H9 (cell line): ENCODE data around the gene CTNNA1. TPM values are rescaled to one million over a fixed set of nuclear protein-coding genes. Genes with fewer than 3 reads are reported as not detected.

Experiments used
- DNase-seq: peaks from one replicate; pipeline ENCODE4 v3.0.0-alpha.2; 2017
- H2AFZ ChIP-seq: one replicate; pipeline ENCODE4 v1.6.1; 2013; ENCODE audit warnings: mild to moderate bottlenecking, low read length, control low read depth, moderate library complexity
- H2AK5ac ChIP-seq: 2 replicates; pipeline ENCODE4 v1.6.1; 2013; ENCODE audit warnings: low read length, control low read depth, mixed read lengths; ENCODE audit not compliant: insufficient read length
- H2BK120ac ChIP-seq: one replicate; pipeline ENCODE4 v1.6.1; 2013; ENCODE audit warnings: low read depth, mild to moderate bottlenecking, low read length, control low read depth, inconsistent platforms; ENCODE audit not compliant: poor library complexity, severe bottlenecking
- H2BK12ac ChIP-seq: 2 replicates; pipeline ENCODE4 v1.6.1; 2013; ENCODE audit warnings: low read length, control low read depth, mixed read lengths, low read depth; ENCODE audit not compliant: insufficient read length
- H2BK15ac ChIP-seq: 2 replicates; pipeline ENCODE4 v1.6.1; 2013; ENCODE audit warnings: low read depth, low read length, control low read depth
- H2BK20ac ChIP-seq: one replicate; pipeline ENCODE4 v1.6.1; 2013; ENCODE audit warnings: low read depth, mild to moderate bottlenecking, low read length, control low read depth, inconsistent platforms; ENCODE audit not compliant: poor library complexity, severe bottlenecking
- H2BK5ac ChIP-seq: 2 replicates; pipeline ENCODE4 v1.6.1; 2013; ENCODE audit warnings: low read length, control low read depth, mixed read lengths; ENCODE audit not compliant: insufficient read length
- H3K14ac ChIP-seq: 2 replicates; pipeline ENCODE4 v1.6.1; 2013; ENCODE audit warnings: low read length, control low read depth; ENCODE audit not compliant: insufficient read depth
- H3K18ac ChIP-seq: 2 replicates; pipeline ENCODE4 v1.6.1; 2013; ENCODE audit warnings: low read depth, mild to moderate bottlenecking, mixed read lengths, low read length, control low read depth; ENCODE audit not compliant: insufficient read length
- H3K23ac ChIP-seq: 2 replicates; pipeline ENCODE4 v1.6.1; 2013; ENCODE audit warnings: low read length, control low read depth, mixed read lengths, low read depth; ENCODE audit not compliant: insufficient read length
- H3K23me2 ChIP-seq: 2 replicates; pipeline ENCODE4 v1.6.1; 2013; ENCODE audit warnings: low read depth, mild to moderate bottlenecking, mixed read lengths, low read length, control low read depth; ENCODE audit not compliant: insufficient read length, poor library complexity, severe bottlenecking
- H3K27ac ChIP-seq: 2 replicates; pipeline ENCODE4 v1.5.1; 2013; ENCODE audit warnings: low read length, control low read depth, mixed read lengths, low read depth; ENCODE audit not compliant: insufficient read length
- H3K27me3 ChIP-seq: 2 replicates; pipeline ENCODE4 v1.6.1; 2013; ENCODE audit warnings: low read length, control low read depth, inconsistent platforms; ENCODE audit not compliant: insufficient read depth
- H3K4ac ChIP-seq: 2 replicates; pipeline ENCODE4 v1.6.1; 2013; ENCODE audit warnings: low read depth, mild to moderate bottlenecking, control low read depth, inconsistent platforms, low read length, moderate library complexity
- H3K4me1 ChIP-seq: 2 replicates; pipeline ENCODE4 v1.6.1; 2013; ENCODE audit warnings: low read length, control low read depth, inconsistent platforms; ENCODE audit not compliant: insufficient read depth
- H3K4me2 ChIP-seq: 2 replicates; pipeline ENCODE4 v1.6.1; 2013; ENCODE audit warnings: low read length, control low read depth, mixed read lengths; ENCODE audit not compliant: insufficient read length, insufficient read depth
- H3K56ac ChIP-seq: 2 replicates; pipeline ENCODE4 v1.6.1; 2013; ENCODE audit warnings: low read depth, mild to moderate bottlenecking, mixed read lengths, low read length, control low read depth; ENCODE audit not compliant: insufficient read length
- H3K79me1 ChIP-seq: 2 replicates; pipeline ENCODE4 v1.6.1; 2013; ENCODE audit warnings: low read depth, mild to moderate bottlenecking, moderate library complexity, low read length, control low read depth, inconsistent platforms; ENCODE audit not compliant: insufficient read depth, poor library complexity, severe bottlenecking
- H3K79me2 ChIP-seq: 2 replicates; pipeline ENCODE4 v1.6.1; 2013; ENCODE audit warnings: low read length, control low read depth, inconsistent platforms; ENCODE audit not compliant: insufficient read depth
- H3K9ac ChIP-seq: 2 replicates; pipeline ENCODE4 v1.6.1; 2013; ENCODE audit warnings: low read length, control low read depth, mixed read lengths; ENCODE audit not compliant: insufficient read length; ENCODE audit errors: extremely low read depth
- H3K9me3 ChIP-seq: one replicate; pipeline ENCODE4 v1.6.1; 2013; ENCODE audit warnings: low read depth, low read length, inconsistent platforms; ENCODE audit not compliant: control insufficient read depth
- H3T11ph ChIP-seq: one replicate; pipeline ENCODE4 v1.6.1; 2013; ENCODE audit warnings: mild to moderate bottlenecking, low read length, control low read depth, inconsistent platforms
- H4K20me1 ChIP-seq: one replicate; pipeline ENCODE4 v1.6.1; 2013; ENCODE audit not compliant: control insufficient read depth, insufficient read length, insufficient read depth
- H4K5ac ChIP-seq: 2 replicates; pipeline ENCODE4 v1.6.1; 2013; ENCODE audit warnings: low read depth, mild to moderate bottlenecking, mixed read lengths, low read length, control low read depth; ENCODE audit not compliant: insufficient read length
- H4K8ac ChIP-seq: replicated peaks from 2 replicates; pipeline ENCODE4 v1.6.1; 2013; ENCODE audit warnings: low read length, control low read depth, mixed read lengths, low read depth; ENCODE audit not compliant: insufficient read length
- H4K91ac ChIP-seq: 2 replicates; pipeline ENCODE4 v1.6.1; 2013; ENCODE audit warnings: low read depth, mild to moderate bottlenecking, moderate library complexity, mixed read lengths, low read length, control low read depth; ENCODE audit not compliant: insufficient read length
- H3K27ac Mint-ChIP-seq, 3 experiments: 2 replicates in 2 of 3; 3 replicates in 1 of 3; pipeline ENCODE4 v1.8.0; 2020 to 2021; ENCODE audit warnings: mixed read lengths in 3 of 3, mild to moderate bottlenecking in 1 of 3, moderate library complexity in 1 of 3
- H3K27me3 Mint-ChIP-seq: 2 replicates; pipeline ENCODE4 v1.8.0; 2021; ENCODE audit warnings: low read depth, mild to moderate bottlenecking, moderate library complexity, mixed read lengths
- H3K36me3 Mint-ChIP-seq, 3 experiments: 2 replicates in 2 of 3; 3 replicates in 1 of 3; pipeline ENCODE4 v1.8.0; 2020 to 2021; ENCODE audit warnings: low read depth in 3 of 3, mixed read lengths in 3 of 3; ENCODE audit not compliant: insufficient read depth in 1 of 3
- H3K4me1 Mint-ChIP-seq, 2 experiments: 2 replicates each; pipeline ENCODE4 v1.8.0; 2020; ENCODE audit warnings: mixed read lengths in 2 of 2
- H3K4me3 Mint-ChIP-seq, 2 experiments: 2 replicates in 1 of 2; 3 replicates in 1 of 2; pipeline ENCODE4 v1.8.0; 2020 to 2021; ENCODE audit warnings: mild to moderate bottlenecking in 2 of 2, mixed read lengths in 2 of 2, moderate library complexity in 1 of 2
- H3K9me3 Mint-ChIP-seq, 2 experiments: 2 replicates in 1 of 2; 3 replicates in 1 of 2; pipeline ENCODE4 v1.8.0; 2020; ENCODE audit warnings: mild to moderate bottlenecking in 2 of 2, mixed read lengths in 2 of 2, moderate library complexity in 1 of 2
- CTCF ChIP-seq: fragments of 200-600 bp; sonication (generic); conservative IDR thresholded peaks from 3 replicates; pipeline ENCODE4 v1.8.0; 2021; ENCODE audit warnings: antibody characterized with exemption, mild to moderate bottlenecking
- WGBS: extraction: QIAGEN DNeasy Blood & Tissue Kit; methylation state at CpG from one replicate; pipeline ENCODE4 v1.1.7; 2013; ENCODE audit warnings: missing lambda C conversion rate, low lambda C conversion rate, mixed read lengths; ENCODE audit not compliant: insufficient read length; ENCODE audit errors: extremely low coverage; 5-methylcytosine and 5-hydroxymethylcytosine counted together
- total RNA-seq: library from RNA; stranded (reverse); gene quantifications from 2 replicates; pipeline ENCODE4 v1.2.1, GENCODE V29; 2021

The CTNNA1 gene
- total RNA-seq, 1 experiment from 2014 or later: 354 TPM

GRCh38 chr5:138962614-138963370, 209.6 kb downstream of the CTNNA1 start:
- Histone ChIP-seq H3K23me2 (no peaks in the 10 kb centered on the region), H2AFZ (no peak overlapping the region), H2BK120ac (no peak overlapping the region), H3K18ac (no peak overlapping the region), H2BK15ac (no peak overlapping the region), H3K4me1 (peaks cover 5% of the 10 kb centered on the region; the same call in 1 of the 2 replicates), H3K27ac (no peak overlapping the region), H4K91ac (no peak overlapping the region), H2BK20ac (no peak overlapping the region), H3T11ph (no peak overlapping the region), H3K79me2 (no peaks in the 10 kb centered on the region), H2AK5ac (no peak overlapping the region), H3K14ac (no peak overlapping the region), H3K9ac (no peak overlapping the region), H4K8ac (no peak overlapping the region), H3K23ac (no peak overlapping the region), H3K9me3 (no peaks in the 10 kb centered on the region), H4K5ac (no peak overlapping the region), H4K20me1 (no peaks in the 10 kb centered on the region), H3K4ac (no peak overlapping the region), H3K27me3 (no peaks in the 10 kb centered on the region), H2BK12ac (no peak overlapping the region), H2BK5ac (no peak overlapping the region), H3K56ac (no peak overlapping the region), H3K79me1 (no peaks in the 10 kb centered on the region), H3K4me2 (no peak overlapping the region)
- TF ChIP-seq CTCF: no peak
- no peak overlapping the region for H3K4me3 Mint-ChIP-seq
- peak overlapping the region in 1 of 3 experiments; percentile 80; a peak in 2 of 7 replicates for H3K27ac Mint-ChIP-seq
- H3K36me3 Mint-ChIP-seq: no peaks in the 10 kb centered on the region
- peaks cover 29 to 50% of the 10 kb centered on the region in 2 experiments for H3K4me1 Mint-ChIP-seq
- no peaks in the 10 kb centered on the region; the same call in 1 of the 2 replicates for H3K27me3 Mint-ChIP-seq
- no peaks in the 10 kb centered on the region for H3K9me3 Mint-ChIP-seq
- no CpG with 5 or more reads among the region's 4 CpGs for WGBS
- no peak for DNase-seq
